SK-N-MC (cell line): ENCODE data around the gene TRPM1.

Experiments
- DNase-seq: peaks from one replicate; pipeline ENCODE4 v3.0.0-alpha.2; 2011; ENCODE audit warnings: low read depth, low spot score
- H3K27ac ChIP-seq: fragments of 200-600 bp; sonication (generic); 2 replicates; pipeline ENCODE4 v1.5.1; 2016; ENCODE audit warnings: mixed run types
- H3K36me3 ChIP-seq: fragments of 200-600 bp; sonication (generic); 2 replicates; pipeline ENCODE4 v1.6.1; 2017; ENCODE audit warnings: antibody characterized with exemption, low read length, mixed read lengths; ENCODE audit not compliant: insufficient read depth
- H3K4me3 ChIP-seq: fragments of 200-600 bp; sonication (generic); 2 replicates; pipeline ENCODE4 v1.5.1; 2016
- H3K9ac ChIP-seq: fragments of 200-600 bp; sonication (generic); 2 replicates; pipeline ENCODE4 v1.8.0; 2017; ENCODE audit warnings: mixed run types, mixed read lengths; ENCODE audit not compliant: insufficient read length
- H3K9me3 ChIP-seq: fragments of 200-600 bp; sonication (generic); 2 replicates; pipeline ENCODE4 v1.6.1; 2017; ENCODE audit warnings: low read depth, mild to moderate bottlenecking, antibody characterized with exemption, low read length, moderate library complexity, mixed read lengths
- EZH2 ChIP-seq: fragments of 200-600 bp; sonication (generic); IDR thresholded peaks from one replicate; pipeline ENCODE4 v1.6.1; 2017; ENCODE audit warnings: antibody characterized with exemption
- FOXP2 ChIP-seq: optimal IDR thresholded peaks from 2 replicates; pipeline ENCODE3; 2011; ENCODE audit warnings: mild to moderate bottlenecking, moderate library complexity; ENCODE audit not compliant: insufficient read depth; ENCODE audit errors: extremely low read length, control extremely low read depth
- POLR2AphosphoS5 ChIP-seq: IDR thresholded peaks from 2 replicates; pipeline ENCODE4 v1.6.1; 2012; ENCODE audit warnings: mild to moderate bottlenecking, low read depth, low read length, borderline replicate concordance

Gene TRPM1

DNA sequence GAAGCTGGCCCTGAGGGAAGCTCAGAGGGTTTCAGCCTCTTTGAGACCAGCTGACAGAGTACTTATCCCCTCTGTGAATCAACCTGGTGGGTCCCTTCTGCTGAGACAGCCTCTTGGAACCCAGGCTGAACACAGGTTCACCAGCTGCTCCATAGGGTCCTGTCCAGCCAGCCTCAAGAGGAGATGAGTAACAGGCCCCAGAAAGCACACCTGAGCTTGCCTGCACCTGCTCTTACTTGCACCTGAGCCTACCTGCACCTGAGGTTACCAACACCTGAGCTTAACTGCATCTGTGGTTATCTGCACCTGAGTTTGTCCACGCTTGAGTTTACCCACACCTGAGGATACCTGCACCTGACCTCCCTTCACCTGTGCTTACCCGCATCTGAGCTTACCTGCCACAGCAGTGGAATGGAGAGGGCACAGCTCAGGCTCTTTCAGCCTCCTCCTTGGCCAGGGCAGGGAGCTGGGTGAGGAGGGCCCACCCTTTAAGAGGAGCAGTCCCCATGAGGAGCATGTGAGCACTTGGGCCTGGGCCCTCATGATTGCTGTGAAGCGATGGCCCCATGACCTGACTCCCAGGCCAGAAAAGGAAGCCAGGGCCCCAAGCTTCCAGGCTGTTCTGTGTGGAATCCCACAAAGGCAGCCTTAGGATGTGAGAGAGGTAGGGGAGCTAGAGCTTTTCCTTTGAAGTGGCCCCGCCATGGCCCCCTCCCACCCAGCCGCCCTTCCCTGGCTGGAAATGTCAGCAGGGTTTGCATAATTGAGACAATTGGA is at the start of gene TRPM1:
TRPM1 (minus strand) TSS at position 464 of the 777 bp plus-strand sequence. CDS start 20,370 bp downstream, outside the sequence.
- no peaks in the 10 kb centered on the region for H3K9me3 ChIP-seq
- no peak within 1 kb of the TSS for H3K9ac ChIP-seq
- no peak for TF ChIP-seq FOXP2
- TF ChIP-seq POLR2AphosphoS5, result no peak
- no peak for TF ChIP-seq EZH2
- no peak for DNase-seq
- no peaks in the 10 kb centered on the region for H3K36me3 ChIP-seq
- no peak within 1 kb of the TSS for H3K4me3 ChIP-seq
- no peak within 1 kb of the TSS for H3K27ac ChIP-seq

GRCh38 chr15:31150732-31151231 is 49.3 kb upstream of the TRPM1 start:
- TF ChIP-seq EZH2, result no peak
- TF ChIP-seq POLR2AphosphoS5, result no peak
- TF ChIP-seq FOXP2, result no peak
- Histone ChIP-seq H3K27ac (no peak overlapping the region), H3K9ac (no peak overlapping the region), H3K9me3 (no peaks in the 10 kb centered on the region), H3K36me3 (no peaks in the 10 kb centered on the region), H3K4me3 (no peak overlapping the region)
- DNase-seq, result no peak

- no peak for DNase-seq
These were observed 48.5 kb upstream of the TRPM1 start for GRCh38 chr15:31149987-31150386.

GRCh38 chr15:31149088-31149505 is 47.6 kb upstream of the TRPM1 start:
- H3K27ac ChIP-seq, result no peak overlapping the region
- no peak for TF ChIP-seq FOXP2
- TF ChIP-seq EZH2, result no peak
- TF ChIP-seq POLR2AphosphoS5, result no peak
- no peak overlapping the region for H3K4me3 ChIP-seq
- no peaks in the 10 kb centered on the region for H3K36me3 ChIP-seq
- no peak for DNase-seq
- H3K9me3 ChIP-seq, result no peaks in the 10 kb centered on the region
- H3K9ac ChIP-seq, result no peak overlapping the region

More at GRCh38 chr15:31149987-31150386, 48.5 kb upstream of the TRPM1 start:
- TF ChIP-seq POLR2AphosphoS5, result no peak
- no peak for TF ChIP-seq EZH2
- no peak for TF ChIP-seq FOXP2
- Histone ChIP-seq H3K36me3 (no peaks in the 10 kb centered on the region), H3K27ac (no peak overlapping the region), H3K9ac (no peak overlapping the region), H3K9me3 (no peaks in the 10 kb centered on the region), H3K4me3 (no peak overlapping the region)

GRCh38 chr15:31148297-31149087 is 47.0 kb upstream of the TRPM1 start:
- no peak for DNase-seq
- Histone ChIP-seq H3K36me3 (no peaks in the 10 kb centered on the region), H3K9ac (no peak overlapping the region), H3K9me3 (no peaks in the 10 kb centered on the region), H3K4me3 (no peak overlapping the region), H3K27ac (no peak overlapping the region)
- no peak for TF ChIP-seq POLR2AphosphoS5
- no peak for TF ChIP-seq EZH2
- no peak for TF ChIP-seq FOXP2

GRCh38 chr15:31147944-31148296 is 46.4 kb upstream of the TRPM1 start:
- no peak for DNase-seq
- no peak for TF ChIP-seq EZH2
- TF ChIP-seq FOXP2, result no peak
- no peak for TF ChIP-seq POLR2AphosphoS5
- H3K4me3 ChIP-seq, result no peak overlapping the region
- no peaks in the 10 kb centered on the region for H3K9me3 ChIP-seq
- H3K27ac ChIP-seq, result no peak overlapping the region
- no peaks in the 10 kb centered on the region for H3K36me3 ChIP-seq
- no peak overlapping the region for H3K9ac ChIP-seq

DNA sequence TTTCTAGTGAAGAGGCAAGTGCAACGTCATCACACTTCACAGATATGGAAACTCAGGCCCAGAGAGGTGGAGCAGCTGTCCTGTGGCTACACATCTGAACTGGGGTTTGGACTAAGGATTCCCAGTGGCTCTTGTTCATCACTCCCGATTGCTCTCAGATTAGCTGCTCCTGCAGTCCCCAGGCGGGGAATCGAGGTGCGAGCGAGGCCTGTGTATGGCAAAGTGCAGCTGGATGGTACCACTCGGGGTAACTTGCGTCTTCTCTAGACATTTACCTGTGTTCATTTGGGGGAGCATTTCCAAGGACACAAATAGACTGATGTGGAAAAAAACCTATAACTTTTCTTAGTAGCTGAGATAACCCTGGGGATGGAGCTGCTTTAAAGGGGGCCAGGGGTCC is 45.9 kb upstream of the TRPM1 start:
- Histone ChIP-seq H3K9me3 (no peaks in the 10 kb centered on the region), H3K27ac (no peak overlapping the region), H3K36me3 (no peaks in the 10 kb centered on the region), H3K4me3 (no peak overlapping the region), H3K9ac (no peak overlapping the region)
- no peak for DNase-seq
- TF ChIP-seq EZH2 (no peak), POLR2AphosphoS5 (no peak), FOXP2 (no peak)

GRCh38 chr15:31145271-31145911 is 43.9 kb upstream of the TRPM1 start:
- H3K4me3 ChIP-seq, result no peak overlapping the region
- no peaks in the 10 kb centered on the region for H3K36me3 ChIP-seq
- TF ChIP-seq FOXP2 (no peak), EZH2 (no peak), POLR2AphosphoS5 (no peak)
- no peak overlapping the region for H3K9ac ChIP-seq
- H3K9me3 ChIP-seq, result no peaks in the 10 kb centered on the region
- H3K27ac ChIP-seq, result no peak overlapping the region
- no peak for DNase-seq
